HepG2 (cell line): ENCODE results near the gene F7. TPM values are rescaled to one million over a fixed set of nuclear protein-coding genes. Genes with fewer than 3 reads are reported as not detected.

Source experiments
- BRD4 ChIP-seq: sonication (generic); formaldehyde crosslinking; IDR thresholded peaks from 2 replicates; pipeline ENCODE4 v1.4.0; 2020; ENCODE audit warnings: missing genetic modification reagents
- DDIT3 ChIP-seq: sonication (generic); formaldehyde crosslinking; IDR thresholded peaks from 2 replicates; pipeline ENCODE4 v1.4.0; 2020; ENCODE audit warnings: mild to moderate bottlenecking, missing genetic modification reagents
- HDAC6 ChIP-seq: fragments of 200-600 bp; sonication (generic); IDR thresholded peaks from 2 replicates; pipeline ENCODE4 v1.7.0; 2017; ENCODE audit warnings: mild to moderate bottlenecking, antibody characterized with exemption, low read length, low read depth
- ISL2 ChIP-seq: sonication (generic); formaldehyde crosslinking; IDR thresholded peaks from 2 replicates; pipeline ENCODE4 v1.5.0; 2020; ENCODE audit warnings: missing genetic modification reagents
- MYPOP ChIP-seq: sonication (generic); formaldehyde crosslinking; IDR thresholded peaks from 2 replicates; pipeline ENCODE4 v1.8.1; 2023; ENCODE audit warnings: mild to moderate bottlenecking, moderate library complexity, missing genetic modification reagents
- REL ChIP-seq: sonication (generic); formaldehyde crosslinking; conservative IDR thresholded peaks from 2 replicates; pipeline ENCODE4 v1.8.0; 2022; ENCODE audit warnings: mild to moderate bottlenecking, missing genetic modification reagents, moderate library complexity
- RFXANK ChIP-seq: IDR thresholded peaks from 2 replicates; pipeline ENCODE4 v1.6.1; 2016
- RFXAP ChIP-seq: sonication (generic); formaldehyde crosslinking; IDR thresholded peaks from 2 replicates; pipeline ENCODE4 v1.4.0; 2020; ENCODE audit warnings: missing genetic modification reagents, borderline replicate concordance
- SNAI1 ChIP-seq: sonication (generic); formaldehyde crosslinking; IDR thresholded peaks from 2 replicates; pipeline ENCODE4 v1.5.0; 2020; ENCODE audit warnings: mild to moderate bottlenecking, missing genetic modification reagents, borderline replicate concordance
- TCF7L2 ChIP-seq: IDR thresholded peaks from 2 replicates; pipeline ENCODE4 v1.6.1; 2011; ENCODE audit warnings: mild to moderate bottlenecking, low read depth, low read length, moderate library complexity
- TFE3 ChIP-seq: IDR thresholded peaks from 2 replicates; pipeline ENCODE4 v1.6.1; 2016
- WIZ ChIP-seq: sonication (generic); formaldehyde crosslinking; IDR thresholded peaks from 2 replicates; pipeline ENCODE4 v1.5.1; 2020; ENCODE audit warnings: mild to moderate bottlenecking, missing genetic modification reagents
- ZBTB20 ChIP-seq: sonication (generic); formaldehyde crosslinking; IDR thresholded peaks from 2 replicates; pipeline ENCODE4 v1.8.1; 2023; ENCODE audit warnings: missing genetic modification reagents, low read depth, mild to moderate bottlenecking, borderline replicate concordance
- ZNF281 ChIP-seq: sonication (generic); formaldehyde crosslinking; IDR thresholded peaks from 2 replicates; pipeline ENCODE4 v1.4.0; 2020; ENCODE audit warnings: missing genetic modification reagents, borderline replicate concordance
- ZNF609 ChIP-seq: sonication (generic); formaldehyde crosslinking; IDR thresholded peaks from 2 replicates; pipeline ENCODE4 v1.4.0; 2020; ENCODE audit warnings: mild to moderate bottlenecking, missing genetic modification reagents, borderline replicate concordance
- ZNF713 ChIP-seq: sonication (generic); formaldehyde crosslinking; IDR thresholded peaks from 2 replicates; pipeline ENCODE4 v1.4.0; 2020; ENCODE audit warnings: mild to moderate bottlenecking, missing genetic modification reagents
- ZNF777 ChIP-seq: sonication (generic); formaldehyde crosslinking; IDR thresholded peaks from 2 replicates; pipeline ENCODE4 v1.4.0; 2020; ENCODE audit warnings: missing genetic modification reagents
- ZNF781 ChIP-seq: sonication (generic); formaldehyde crosslinking; IDR thresholded peaks from 2 replicates; pipeline ENCODE4 v1.5.1; 2020; ENCODE audit warnings: borderline replicate concordance, mild to moderate bottlenecking, missing genetic modification reagents; ENCODE audit errors: not compliant biosample characterization
- ZNF790 ChIP-seq: sonication (generic); formaldehyde crosslinking; IDR thresholded peaks from 2 replicates; pipeline ENCODE4 v1.8.0; 2022; ENCODE audit warnings: missing genetic modification reagents, mild to moderate bottlenecking, borderline replicate concordance
- polyA plus RNA-seq, 8 experiments: library from polyadenylated mRNA; depleted of rRNA in 3 of 8; stranded (reverse) in 7 of 8; unstranded in 1 of 8; fragments of >200 nt; fragmentation: Illumina TruSeq in 4 of 8; extraction: Trizol in 4 of 8; gene quantifications; 2 replicates each; pipeline versions ENCODE4 v1.2.1 to v1.2.3, GENCODE V29; 2011 to 2016; ENCODE audit warnings: low read depth in 4 of 8, missing spikeins in 1 of 8, mixed read lengths in 1 of 8; ENCODE audit not compliant: insufficient read depth in 1 of 8
- total RNA-seq, 5 experiments: library from RNA; depleted of rRNA; stranded (reverse); fragments of >200 nt; fragmentation: Illumina TruSeq; extraction: Trizol; gene quantifications; 2 replicates each; pipeline ENCODE4 v1.2.3, GENCODE V29; 2016; ENCODE audit warnings: low read depth in 1 of 5

The F7 gene
- total and polyA plus RNA-seq, 2 of the 13 experiments (the other 11 are each of a cell fraction or from before 2014, with no cell fraction given) = 12.6 to 26.5 TPM

- TF ChIP-seq TFE3 (peak; percentile 34; the same call in 1 of the 2 replicates), ZNF609 (CRISPR knock-in tag) (peak; percentile 76; the same call in 1 of the 2 replicates), TCF7L2 (no peak), ZNF777 (CRISPR knock-in tag) (peak; percentile 83), RFXAP (CRISPR knock-in tag) (peak; percentile 93), ZNF281 (CRISPR knock-in tag) (no peak; the same call in 1 of the 2 replicates), WIZ (CRISPR knock-in tag) (no peak), ZNF781 (CRISPR knock-in tag) (no peak), BRD4 (CRISPR knock-in tag) (peak; percentile 97), ZNF790 (0 out of 2 replicates have a peak, but pooled peaks have one; percentile 22), ZNF713 (no peak; the same call in 1 of the 2 replicates), SNAI1 (no peak; the same call in 1 of the 2 replicates), DDIT3 (CRISPR knock-in tag) (no peak), ISL2 (CRISPR knock-in tag) (peak; percentile 81), REL (CRISPR knock-in tag) (no peak), ZBTB20 (CRISPR knock-in tag) (peak; percentile 88; the same call in 1 of the 2 replicates), RFXANK (no peak), HDAC6 (no peak), MYPOP (peak; percentile 31; the same call in 1 of the 2 replicates)
Measured at GRCh38 chr13:113122550-113123225, 17.1 kb downstream of the F7 start, which contains the start of gene F10 (continued).
